ENCODE results near the gene HOATZ. TPM values are rescaled to one million over a fixed set of nuclear protein-coding genes. Genes with fewer than 3 reads are reported as not detected.

Gene HOATZ
- total RNA-seq, 4 donors from 2014 or later = not detected

- intact Hi-C loops (cut with DNase I; ENCODE audit: low total_unique reads) = no loop called here
- WGBS, 2 donors = 86 to 90% methylated on average over 3 of the region's 3 CpGs
- no peak overlapping the region for H3K4me3 ChIP-seq (ENCODE audit: low read depth, poor library complexity, severe bottlenecking)
- DNase-seq (ENCODE audit: low spot score in 2 of 2) = no peak
- TF ChIP-seq POLR2A (IDR thresholded peaks at IDR 0.05) = no peak
- no peak for TF ChIP-seq CTCF (IDR thresholded peaks at IDR 0.05)
Observed at GRCh38 chr11:111560800-111561199, 46.2 kb downstream of the HOATZ start.

- WGBS, 2 donors = 87 to 91% methylated on average over 3 of the region's 3 CpGs
- H3K4me3 ChIP-seq (ENCODE audit: low read depth, poor library complexity, severe bottlenecking) = no peak overlapping the region
- TF ChIP-seq POLR2A (IDR thresholded peaks at IDR 0.05) = no peak
- no peak for TF ChIP-seq CTCF (IDR thresholded peaks at IDR 0.05)
- no peak for DNase-seq (ENCODE audit: low spot score in 2 of 2)
- intact Hi-C loops (cut with DNase I; ENCODE audit: low total_unique reads) = no loop called here
Observed at GRCh38 chr11:111561306-111561705, 46.7 kb downstream of the HOATZ start.

GRCh38 chr11:111561791-111562325, 47.3 kb downstream of the HOATZ start:
- no peak overlapping the region for H3K4me3 ChIP-seq (ENCODE audit: low read depth, poor library complexity, severe bottlenecking)
- DNase-seq (ENCODE audit: low spot score in 2 of 2) = no peak
- 61 to 71% methylated on average over 3 of the region's 3 CpGs for WGBS, 2 donors
- TF ChIP-seq CTCF (IDR thresholded peaks at IDR 0.05) (no peak), POLR2A (IDR thresholded peaks at IDR 0.05) (no peak)
- intact Hi-C loops (cut with DNase I; ENCODE audit: low total_unique reads) = no loop called here

GRCh38 chr11:111562692-111563389, 48.3 kb downstream of the HOATZ start:
- 86 to 88% methylated on average over 10 of the region's 10 CpGs for WGBS, 2 donors
- H3K4me3 ChIP-seq (ENCODE audit: low read depth, poor library complexity, severe bottlenecking) = no peak overlapping the region
- TF ChIP-seq POLR2A (IDR thresholded peaks at IDR 0.05) = no peak
- TF ChIP-seq CTCF (IDR thresholded peaks at IDR 0.05) = no peak
- intact Hi-C loops (cut with DNase I; ENCODE audit: low total_unique reads) = no loop called here
- DNase-seq (ENCODE audit: low spot score in 2 of 2) = no peak

- TF ChIP-seq POLR2A (IDR thresholded peaks at IDR 0.05) (no peak), CTCF (IDR thresholded peaks at IDR 0.05) (peak in 1 of 3 donors; percentile 75)
- 55 to 60% methylated on average over 4 of the region's 4 CpGs for WGBS, 2 donors
- intact Hi-C loops (cut with DNase I; ENCODE audit: low total_unique reads) = no loop called here
- no peak overlapping the region for H3K4me3 ChIP-seq (ENCODE audit: low read depth, poor library complexity, severe bottlenecking)
- DNase-seq (ENCODE audit: low spot score in 2 of 2) = peak; percentile 74 to 93
Observed at GRCh38 chr11:111565114-111565720, 50.6 kb downstream of the HOATZ start.

All from lower leg skin (tissue), 4 donors.